GM12892 (cell line): ENCODE measurements around the gene ZNF316.

Source experiments
- POLR2AphosphoS5 ChIP-seq: IDR thresholded peaks from 2 replicates; pipeline ENCODE4 v1.6.1; 2011; ENCODE audit warnings: low read depth, low read length, control low read depth
- TAF1 ChIP-seq: IDR thresholded peaks from 2 replicates; pipeline ENCODE4 v1.6.1; 2011; ENCODE audit warnings: low read depth, mild to moderate bottlenecking, control low read depth, low read length, borderline replicate concordance

DNA sequence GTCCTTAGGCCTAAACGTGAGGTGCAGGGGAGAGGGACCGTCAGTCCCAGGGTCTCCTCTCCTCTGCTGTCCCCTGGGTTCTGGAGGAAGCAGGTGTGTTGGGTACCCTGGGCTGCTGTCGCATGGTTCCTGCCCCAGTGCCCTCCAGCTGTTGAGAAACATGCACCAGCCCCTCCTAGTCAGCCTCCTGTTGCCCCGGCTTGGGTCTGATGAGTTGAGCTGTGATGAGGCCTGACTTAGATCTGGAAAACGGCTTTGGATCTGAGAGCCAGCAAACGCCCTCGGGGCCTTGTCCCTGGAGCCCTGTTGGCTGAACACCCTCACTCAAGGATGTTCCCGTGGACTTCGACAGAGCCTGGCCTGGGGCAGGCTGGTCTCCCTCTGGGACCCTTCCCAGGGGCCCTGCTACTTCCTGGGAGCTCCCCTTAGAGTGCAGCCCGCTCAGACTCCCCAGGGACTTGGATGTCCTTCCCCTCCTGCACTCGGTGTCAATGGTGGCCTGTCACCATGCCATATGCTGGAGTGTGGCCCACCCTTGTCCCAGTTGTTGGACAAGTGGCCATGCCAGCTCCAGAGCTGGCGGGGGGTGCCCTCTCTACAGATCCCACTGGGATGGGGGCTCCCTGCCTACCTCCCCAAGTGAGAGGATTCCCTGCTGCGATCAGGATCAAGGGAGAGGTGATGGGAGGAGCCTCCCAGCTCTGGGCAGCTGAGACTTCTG, 12.3 kb downstream of the ZNF316 start:
- no peak for TF ChIP-seq TAF1
- TF ChIP-seq POLR2AphosphoS5, result no peak
